ENCODE results near the gene PLCG1. TPM values are rescaled to one million over a fixed set of nuclear protein-coding genes. Genes with fewer than 3 reads are reported as not detected.

Gene PLCG1
- total RNA-seq, 1 donor from 2014 or later, result 89.3 TPM

GRCh38 chr20:41214666-41215065, 77.3 kb downstream of the PLCG1 start:
- no peak for DNase-seq (ENCODE audit: low read depth)
- TF ChIP-seq, protein P1, sequence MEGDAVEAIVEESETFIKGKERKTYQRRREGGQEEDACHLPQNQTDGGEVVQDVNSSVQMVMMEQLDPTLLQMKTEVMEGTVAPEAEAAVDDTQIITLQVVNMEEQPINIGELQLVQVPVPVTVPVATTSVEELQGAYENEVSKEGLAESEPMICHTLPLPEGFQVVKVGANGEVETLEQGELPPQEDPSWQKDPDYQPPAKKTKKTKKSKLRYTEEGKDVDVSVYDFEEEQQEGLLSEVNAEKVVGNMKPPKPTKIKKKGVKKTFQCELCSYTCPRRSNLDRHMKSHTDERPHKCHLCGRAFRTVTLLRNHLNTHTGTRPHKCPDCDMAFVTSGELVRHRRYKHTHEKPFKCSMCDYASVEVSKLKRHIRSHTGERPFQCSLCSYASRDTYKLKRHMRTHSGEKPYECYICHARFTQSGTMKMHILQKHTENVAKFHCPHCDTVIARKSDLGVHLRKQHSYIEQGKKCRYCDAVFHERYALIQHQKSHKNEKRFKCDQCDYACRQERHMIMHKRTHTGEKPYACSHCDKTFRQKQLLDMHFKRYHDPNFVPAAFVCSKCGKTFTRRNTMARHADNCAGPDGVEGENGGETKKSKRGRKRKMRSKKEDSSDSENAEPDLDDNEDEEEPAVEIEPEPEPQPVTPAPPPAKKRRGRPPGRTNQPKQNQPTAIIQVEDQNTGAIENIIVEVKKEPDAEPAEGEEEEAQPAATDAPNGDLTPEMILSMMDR (IDR thresholded peaks at IDR 0.05; ENCODE audit: insufficient read depth, low read length, poor library complexity, severe bottlenecking), result no peak
- Histone ChIP-seq H3K36me3 (ENCODE audit: control insufficient read depth, insufficient read depth, low read length) (no peaks in the 10 kb centered on the region), H3K4me3 (ENCODE audit: low read depth, low read length) (no peak overlapping the region), H3K27me3 (ENCODE audit: control insufficient read depth, insufficient read depth, low read length) (no peaks in the 10 kb centered on the region)

DNA sequence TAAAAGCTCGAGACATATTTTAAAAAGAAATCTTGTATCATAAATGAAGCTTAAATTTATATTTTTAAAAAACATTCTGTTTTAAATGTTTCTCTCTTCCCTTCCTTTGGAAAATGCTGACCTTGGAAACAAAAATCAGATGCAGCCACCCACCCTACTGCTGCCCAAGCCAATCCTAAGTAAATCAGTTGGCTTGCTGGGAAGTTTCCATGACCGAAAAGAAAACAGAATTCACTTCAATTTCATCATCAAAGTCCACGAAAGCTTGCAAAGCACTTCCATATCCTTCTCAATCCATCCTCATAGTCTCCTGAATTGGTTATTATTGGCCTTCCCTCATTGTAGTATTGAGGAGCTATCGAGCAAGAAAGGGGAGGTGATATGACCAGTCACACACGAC, 80.1 kb downstream of the PLCG1 start:
- Histone ChIP-seq H3K4me3 (ENCODE audit: low read depth, low read length) (no peak overlapping the region), H3K27me3 (ENCODE audit: control insufficient read depth, insufficient read depth, low read length) (no peaks in the 10 kb centered on the region), H3K36me3 (ENCODE audit: control insufficient read depth, insufficient read depth, low read length) (no peaks in the 10 kb centered on the region)
- TF ChIP-seq, protein P1 (IDR thresholded peaks at IDR 0.05; ENCODE audit: insufficient read depth, low read length, poor library complexity, severe bottlenecking), result no peak
- DNase-seq (ENCODE audit: low read depth), result no peak

- no peaks in the 10 kb centered on the region for H3K27me3 ChIP-seq (ENCODE audit: control insufficient read depth, insufficient read depth, low read length)
- DNase-seq (ENCODE audit: low read depth), result no peak
These were observed 81.1 kb downstream of the PLCG1 start for GRCh38 chr20:41218466-41218865.

DNA sequence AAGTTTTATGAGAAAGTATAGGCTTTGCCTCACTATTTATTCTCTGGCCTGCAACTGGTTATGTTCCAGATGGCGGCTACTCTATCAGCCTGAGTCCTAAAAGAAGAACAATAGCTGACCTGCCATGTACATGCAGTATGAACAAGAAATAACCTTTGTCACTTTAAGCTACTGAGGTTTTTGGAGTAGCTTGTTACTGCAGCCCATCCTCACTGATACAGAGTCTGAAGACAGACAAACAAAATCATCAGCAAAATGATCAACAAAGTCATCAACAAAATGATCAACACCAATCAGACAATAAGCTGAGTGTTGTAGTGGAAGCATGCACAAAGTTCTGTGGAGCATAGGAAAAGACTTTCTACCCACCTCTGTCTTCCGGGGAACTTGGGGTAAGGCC, 82.5 kb downstream of the PLCG1 start:
- no peak overlapping the region for H3K4me3 ChIP-seq (ENCODE audit: low read depth, low read length)
- no peaks in the 10 kb centered on the region for H3K27me3 ChIP-seq (ENCODE audit: control insufficient read depth, insufficient read depth, low read length)
- H3K36me3 ChIP-seq (ENCODE audit: control insufficient read depth, insufficient read depth, low read length), result no peaks in the 10 kb centered on the region
- TF ChIP-seq, protein P1 (IDR thresholded peaks at IDR 0.05; ENCODE audit: insufficient read depth, low read length, poor library complexity, severe bottlenecking), result no peak
- DNase-seq (ENCODE audit: low read depth), result no peak

More at GRCh38 chr20:41218466-41218865, 81.1 kb downstream of the PLCG1 start:
- H3K4me3 ChIP-seq (ENCODE audit: low read depth, low read length), result no peak overlapping the region
- TF ChIP-seq, protein P1 (IDR thresholded peaks at IDR 0.05; ENCODE audit: insufficient read depth, low read length, poor library complexity, severe bottlenecking), result no peak
- no peaks in the 10 kb centered on the region for H3K36me3 ChIP-seq (ENCODE audit: control insufficient read depth, insufficient read depth, low read length)

DNA sequence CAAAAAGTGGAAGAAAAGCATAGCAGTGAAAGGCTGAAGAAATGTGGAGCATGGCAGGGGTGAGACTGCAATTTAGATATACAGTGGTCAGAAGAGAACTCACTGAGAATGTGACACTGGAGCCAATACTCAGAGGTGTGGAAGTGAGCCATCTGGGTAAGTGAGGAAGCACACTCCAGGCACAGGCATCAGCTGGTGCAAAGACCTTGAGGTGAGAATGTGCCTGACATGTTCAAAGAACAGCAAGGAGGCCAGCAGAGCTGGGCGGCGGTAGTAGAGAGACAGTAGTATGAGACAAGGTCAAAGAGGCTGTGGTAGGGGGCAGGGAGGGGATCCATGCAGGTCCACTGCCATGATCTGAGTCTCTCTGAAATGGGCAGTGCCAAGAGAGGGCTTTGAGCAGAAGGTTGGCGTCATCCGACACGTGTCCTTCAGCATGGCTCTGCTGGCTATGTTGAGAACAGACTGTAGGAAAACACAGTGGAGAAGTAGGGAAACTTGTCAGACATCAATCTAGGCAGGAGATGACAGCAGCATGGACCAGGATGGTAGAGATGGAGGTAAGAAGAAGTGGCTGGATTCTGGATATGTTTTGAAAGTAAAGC, 84.4 kb downstream of the PLCG1 start:
- no peak overlapping the region for H3K4me3 ChIP-seq (ENCODE audit: low read depth, low read length)
- H3K27me3 ChIP-seq (ENCODE audit: control insufficient read depth, insufficient read depth, low read length), result no peaks in the 10 kb centered on the region
- TF ChIP-seq, protein P1 (IDR thresholded peaks at IDR 0.05; ENCODE audit: insufficient read depth, low read length, poor library complexity, severe bottlenecking), result no peak
- no peaks in the 10 kb centered on the region for H3K36me3 ChIP-seq (ENCODE audit: control insufficient read depth, insufficient read depth, low read length)
- DNase-seq (ENCODE audit: low read depth), result no peak

DNA sequence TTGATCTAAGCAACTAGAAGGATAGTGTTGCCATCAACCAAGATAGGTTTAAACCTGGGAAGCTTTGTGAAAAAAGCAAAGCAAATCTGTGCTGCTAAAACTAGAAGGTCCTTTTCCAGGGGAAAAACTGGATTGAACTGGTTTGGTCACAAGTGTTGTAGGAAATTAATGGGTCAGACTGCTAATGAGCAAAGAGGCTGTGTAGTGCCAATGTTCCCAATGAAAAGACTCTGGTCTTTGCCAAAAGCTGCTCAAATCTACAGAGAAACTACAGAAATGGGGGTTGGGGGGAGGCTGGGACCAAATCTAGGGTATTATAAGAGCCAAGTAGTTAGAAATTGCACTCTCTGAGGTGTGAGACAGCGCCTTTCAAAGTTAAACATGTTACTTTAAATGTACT, 85.0 kb downstream of the PLCG1 start:
- H3K36me3 ChIP-seq (ENCODE audit: control insufficient read depth, insufficient read depth, low read length), result no peaks in the 10 kb centered on the region
- H3K4me3 ChIP-seq (ENCODE audit: low read depth, low read length), result no peak overlapping the region
- no peaks in the 10 kb centered on the region for H3K27me3 ChIP-seq (ENCODE audit: control insufficient read depth, insufficient read depth, low read length)
- no peak for DNase-seq (ENCODE audit: low read depth)
- TF ChIP-seq, protein P1 (IDR thresholded peaks at IDR 0.05; ENCODE audit: insufficient read depth, low read length, poor library complexity, severe bottlenecking), result no peak

All from kidney epithelial cell (primary cell).